Adipocyte (in vitro differentiated cells): Measurements from ENCODE around the gene SNED1.

ENCODE experiments used
- DNase-seq: peaks from one replicate; pipeline ENCODE4 v3.0.0-alpha.2; 2015; ENCODE audit warnings: low read depth
- H3K27me3 ChIP-seq: replicated peaks from 2 replicates; pipeline ENCODE4 v1.7.0; 2013; ENCODE audit warnings: mild to moderate bottlenecking, low read length, moderate library complexity; ENCODE audit not compliant: control insufficient read depth, insufficient read depth
- H3K36me3 ChIP-seq: 2 replicates; pipeline ENCODE4 v1.7.0; 2013; ENCODE audit warnings: low read length, mild to moderate bottlenecking, moderate library complexity; ENCODE audit not compliant: control insufficient read depth, insufficient read depth, severe bottlenecking
- H3K4me1 ChIP-seq: 2 replicates; pipeline ENCODE4 v1.7.0; 2013; ENCODE audit warnings: mild to moderate bottlenecking, low read length, moderate library complexity; ENCODE audit not compliant: control insufficient read depth, insufficient read depth
- H3K4me3 ChIP-seq: 2 replicates; pipeline ENCODE4 v1.7.0; 2013; ENCODE audit warnings: mild to moderate bottlenecking, low read length, moderate library complexity
- H3K9ac ChIP-seq: 2 replicates; pipeline ENCODE4 v1.7.0; 2013; ENCODE audit warnings: mild to moderate bottlenecking, low read length, moderate library complexity
- H3K9me3 ChIP-seq: 2 replicates; pipeline ENCODE4 v1.7.0; 2013; ENCODE audit warnings: mild to moderate bottlenecking, low read length, moderate library complexity; ENCODE audit not compliant: control insufficient read depth

The SNED1 gene

DNA sequence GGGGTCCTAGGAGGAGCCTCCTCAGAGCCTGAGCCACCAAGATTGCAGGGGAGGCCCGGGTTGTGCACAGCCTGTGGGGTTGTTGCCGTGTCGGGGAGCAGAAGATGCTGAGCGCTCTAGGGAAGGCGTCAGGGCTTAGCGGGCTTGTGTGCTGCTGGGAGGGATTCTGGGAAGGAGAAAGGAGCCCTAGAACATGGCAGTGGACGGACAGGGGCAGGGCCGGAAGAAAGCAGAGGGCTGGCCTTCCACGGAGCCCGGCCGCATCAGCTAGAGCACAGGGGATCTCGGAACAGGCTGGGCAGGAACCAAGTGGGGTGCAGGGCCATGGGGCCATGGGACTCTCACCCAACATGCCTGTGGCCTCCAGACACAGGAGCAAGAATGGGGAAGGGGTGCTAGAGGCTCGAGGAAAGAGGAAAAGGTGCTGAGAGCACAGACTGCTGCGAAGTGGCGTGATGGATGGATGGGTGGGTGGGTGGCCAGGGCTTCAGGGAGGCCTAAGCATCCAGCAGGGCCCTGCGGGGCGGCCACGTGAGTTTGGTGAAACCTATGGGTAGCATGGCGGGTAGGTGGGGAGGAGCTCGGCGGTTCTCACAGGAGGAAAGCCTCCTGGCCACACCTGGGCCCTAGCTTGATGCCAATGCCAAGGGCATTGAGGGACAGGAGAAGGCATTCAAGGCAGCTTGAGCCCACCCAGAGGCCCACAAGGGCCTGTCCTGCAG, 67.9 kb downstream of the SNED1 start:
- no peaks in the 10 kb centered on the region for H3K9me3 ChIP-seq
- H3K27me3 ChIP-seq = no peaks in the 10 kb centered on the region
- peaks cover 59% of the 10 kb centered on the region for H3K36me3 ChIP-seq

DNA sequence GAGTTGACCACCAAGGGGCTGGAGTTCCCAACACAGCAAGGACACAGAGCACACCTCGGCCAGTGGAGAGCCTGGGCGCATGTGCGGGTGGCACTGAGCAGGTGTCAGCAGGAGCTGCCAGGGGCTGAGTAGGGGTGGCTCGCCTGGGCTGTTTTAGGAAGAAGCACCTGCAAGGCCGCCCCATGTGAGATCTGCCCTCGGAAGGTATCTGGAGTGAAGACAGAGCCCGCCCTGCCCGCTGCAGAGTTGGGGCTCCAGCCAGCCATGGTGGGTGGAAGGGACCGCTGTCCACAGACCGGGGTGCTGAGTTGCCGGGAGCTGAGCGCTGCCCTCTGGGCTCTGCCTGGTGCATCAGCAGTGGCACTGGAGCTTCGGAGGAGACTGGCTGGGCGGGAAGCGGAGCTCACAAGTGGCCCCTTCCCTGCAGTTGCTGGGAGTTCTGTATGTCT, 68.5 kb downstream of the SNED1 start:
- Histone ChIP-seq H3K4me1 (peaks cover 7% of the 10 kb centered on the region), H3K9me3 (no peaks in the 10 kb centered on the region), H3K36me3 (peaks cover 63% of the 10 kb centered on the region), H3K27me3 (no peaks in the 10 kb centered on the region), H3K9ac (no peak overlapping the region), H3K4me3 (no peak overlapping the region)
- DNase-seq = peak; percentile 10

More for the DNA sequence above, 67.9 kb downstream of the SNED1 start:
- peaks cover 9% of the 10 kb centered on the region for H3K4me1 ChIP-seq
- no peak overlapping the region for H3K4me3 ChIP-seq
- DNase-seq = no peak
- no peak overlapping the region for H3K9ac ChIP-seq

GRCh38 chr2:241067501-241068135, 69.2 kb downstream of the SNED1 start:
- Histone ChIP-seq H3K4me1 (peaks cover 4% of the 10 kb centered on the region), H3K27me3 (no peaks in the 10 kb centered on the region), H3K9ac (no peak overlapping the region), H3K4me3 (no peak overlapping the region), H3K36me3 (peaks cover 70% of the 10 kb centered on the region), H3K9me3 (no peaks in the 10 kb centered on the region)
- DNase-seq = no peak

DNA sequence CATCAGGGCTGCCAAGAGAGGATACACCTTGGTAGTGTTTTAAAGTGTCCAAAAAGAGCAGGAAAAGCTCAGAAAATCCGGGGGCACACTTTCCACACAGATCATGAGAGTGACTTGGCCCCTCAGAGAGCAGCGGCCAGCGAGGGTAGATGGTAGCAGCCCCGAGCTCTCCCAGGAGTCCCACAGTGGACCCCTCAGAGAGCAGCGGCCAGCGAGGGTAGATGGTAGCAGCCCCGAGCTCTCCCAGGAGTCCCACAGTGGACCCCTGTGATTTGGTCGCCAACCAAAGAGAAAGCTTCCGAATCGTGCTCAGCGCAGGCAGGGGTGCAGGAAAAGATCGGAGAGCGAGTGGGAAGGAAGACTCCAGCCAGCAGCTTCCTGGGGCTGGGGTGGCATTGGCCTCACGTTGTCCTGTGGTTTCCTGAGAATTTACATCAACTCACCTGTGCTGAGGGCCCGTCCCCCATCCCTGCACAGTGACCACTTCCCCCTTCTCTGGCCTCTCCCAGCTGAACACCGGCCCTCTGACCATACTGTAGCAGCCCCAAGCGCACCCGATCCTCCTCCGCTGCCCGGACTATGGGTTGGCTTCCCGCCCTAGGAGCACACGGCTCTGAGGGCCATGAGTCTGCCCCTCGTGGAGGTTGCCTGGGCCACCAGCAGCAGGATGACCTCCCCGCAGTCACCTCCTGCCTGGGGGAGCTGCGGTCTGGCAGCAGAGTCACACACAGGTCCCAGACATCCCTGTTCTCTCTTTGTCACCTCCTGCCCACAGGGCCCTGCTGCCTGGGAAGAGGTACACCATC, 69.9 kb downstream of the SNED1 start:
- Histone ChIP-seq H3K36me3 (peaks cover 77% of the 10 kb centered on the region), H3K27me3 (no peaks in the 10 kb centered on the region), H3K9me3 (no peaks in the 10 kb centered on the region), H3K9ac (no peak overlapping the region), H3K4me3 (no peak overlapping the region), H3K4me1 (no peaks in the 10 kb centered on the region)
- DNase-seq = no peak

- no peak overlapping the region for H3K9ac ChIP-seq
- no peak overlapping the region for H3K4me3 ChIP-seq
- H3K27me3 ChIP-seq = no peaks in the 10 kb centered on the region
- no peak for DNase-seq
- H3K9me3 ChIP-seq = no peaks in the 10 kb centered on the region
- H3K36me3 ChIP-seq = peaks cover 85% of the 10 kb centered on the region
- H3K4me1 ChIP-seq = no peaks in the 10 kb centered on the region
Observed at GRCh38 chr2:241068942-241069810, 70.8 kb downstream of the SNED1 start.

DNA sequence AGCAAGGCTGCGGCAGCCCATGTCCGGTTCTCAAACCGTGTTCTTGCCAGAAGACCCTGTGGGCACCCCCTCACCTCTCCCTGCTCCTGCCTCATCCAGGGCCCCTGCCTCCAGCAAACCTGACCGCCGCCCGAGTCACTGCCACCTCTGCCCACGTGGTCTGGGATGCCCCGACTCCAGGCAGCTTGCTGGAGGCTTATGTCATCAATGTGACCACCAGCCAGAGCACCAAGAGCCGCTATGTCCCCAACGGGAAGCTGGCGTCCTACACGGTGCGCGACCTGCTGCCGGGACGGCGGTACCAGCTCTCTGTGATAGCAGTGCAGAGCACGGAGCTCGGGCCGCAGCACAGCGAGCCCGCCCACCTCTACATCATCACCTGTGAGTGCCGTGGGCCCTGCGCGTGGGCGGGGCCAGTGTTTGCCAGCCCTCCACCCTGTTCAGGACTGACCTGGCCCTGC, 71.4 kb downstream of the SNED1 start:
- no peak for DNase-seq
- Histone ChIP-seq H3K9ac (no peak overlapping the region), H3K4me3 (no peak overlapping the region), H3K27me3 (no peaks in the 10 kb centered on the region), H3K36me3 (peaks cover 91% of the 10 kb centered on the region), H3K9me3 (no peaks in the 10 kb centered on the region), H3K4me1 (no peaks in the 10 kb centered on the region)

- H3K27me3 ChIP-seq = no peaks in the 10 kb centered on the region
- H3K4me3 ChIP-seq = no peak overlapping the region
- H3K9me3 ChIP-seq = no peaks in the 10 kb centered on the region
- DNase-seq = no peak
- no peak overlapping the region for H3K9ac ChIP-seq
- peaks cover 91% of the 10 kb centered on the region for H3K36me3 ChIP-seq
- no peaks in the 10 kb centered on the region for H3K4me1 ChIP-seq
Observed at GRCh38 chr2:241070361-241070760, 71.9 kb downstream of the SNED1 start.

DNA sequence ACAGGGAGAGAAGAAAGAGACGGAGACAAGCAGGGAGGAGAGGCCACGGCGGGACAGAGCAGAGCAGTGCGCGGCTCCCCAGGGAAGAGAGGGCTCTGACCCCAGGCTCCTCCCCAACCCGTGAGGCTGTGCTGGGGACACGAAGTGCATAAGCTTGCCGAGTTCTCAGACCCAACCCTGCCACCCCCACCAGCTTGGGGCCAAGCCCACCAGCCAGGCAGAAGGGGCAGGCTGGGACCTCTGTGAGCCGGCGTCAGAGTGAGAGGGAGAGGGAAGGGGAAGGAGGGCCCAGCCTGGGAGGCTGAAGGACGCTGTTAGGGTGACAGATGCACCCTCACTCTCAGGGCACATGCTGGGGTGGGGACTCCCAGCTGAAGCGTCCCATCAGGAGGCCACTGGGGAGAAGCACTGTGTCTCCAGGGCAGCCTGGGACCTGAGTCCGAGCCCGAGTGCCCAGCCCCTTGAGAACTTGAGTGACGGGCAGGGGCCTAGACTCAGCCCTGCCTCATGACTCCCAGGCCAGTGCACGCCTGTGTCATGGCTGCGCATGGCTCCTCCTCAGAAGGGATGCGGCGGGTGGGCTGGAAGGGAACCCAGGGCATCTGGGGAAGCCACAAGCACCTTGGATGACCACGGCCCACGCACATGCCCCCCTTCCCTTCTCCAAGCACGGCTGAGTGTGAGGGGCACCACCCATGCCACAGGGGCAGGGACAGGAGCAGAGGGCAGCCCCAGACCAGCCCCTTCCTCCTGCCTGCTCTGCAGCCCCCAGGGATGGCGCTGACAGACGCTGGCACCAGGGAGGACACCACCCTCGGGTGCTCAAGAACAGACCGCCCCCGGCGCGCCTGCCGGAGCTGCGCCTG, 72.6 kb downstream of the SNED1 start:
- no peaks in the 10 kb centered on the region for H3K27me3 ChIP-seq
- no peak for DNase-seq
- no peaks in the 10 kb centered on the region for H3K4me1 ChIP-seq
- H3K4me3 ChIP-seq = no peak overlapping the region
- peaks cover 93% of the 10 kb centered on the region for H3K36me3 ChIP-seq
- no peaks in the 10 kb centered on the region for H3K9me3 ChIP-seq
- no peak overlapping the region for H3K9ac ChIP-seq

GRCh38 chr2:241071677-241072111, 73.3 kb downstream of the SNED1 start:
- no peak overlapping the region for H3K9ac ChIP-seq

GRCh38 chr2:241072151-241072550, 73.7 kb downstream of the SNED1 start:
- DNase-seq = no peak
- Histone ChIP-seq H3K4me1 (no peaks in the 10 kb centered on the region), H3K27me3 (no peaks in the 10 kb centered on the region), H3K36me3 (peaks cover 88% of the 10 kb centered on the region), H3K9me3 (no peaks in the 10 kb centered on the region), H3K4me3 (no peak overlapping the region), H3K9ac (no peak overlapping the region)

More at GRCh38 chr2:241071677-241072111, 73.3 kb downstream of the SNED1 start:
- Histone ChIP-seq H3K36me3 (peaks cover 90% of the 10 kb centered on the region), H3K4me1 (no peaks in the 10 kb centered on the region), H3K4me3 (no peak overlapping the region), H3K27me3 (no peaks in the 10 kb centered on the region), H3K9me3 (no peaks in the 10 kb centered on the region)
- no peak for DNase-seq
